ENCODE measurements around the gene TAF1A.
"Not testable (repeated sequence)": the region's sequence is repeated elsewhere in the genome, so short reads cannot be mapped to it uniquely, and the experiment has no call there.

TAF1A gene

GRCh38 chr1:222589462-222590302, at the start of gene TAF1A:
Gene TAF1A, minus strand, starts transcription at chr1:222589933.
- peak; percentile 92 for DNase-seq (ENCODE audit: low spot score)

GRCh38 chr1:222634180-222635013, 44.7 kb upstream of the TAF1A start:
- DNase-seq (ENCODE audit: low spot score): peak; percentile 95

GRCh38 chr1:222632749-222633148, 43.0 kb upstream of the TAF1A start:
- DNase-seq (ENCODE audit: low spot score): no peak

GRCh38 chr1:222631611-222632208, 42.0 kb upstream of the TAF1A start:
- no peak for DNase-seq (ENCODE audit: low spot score)

- DNase-seq (ENCODE audit: low spot score): no peak
Measured at GRCh38 chr1:222629921-222630535, 40.3 kb upstream of the TAF1A start.

- DNase-seq (ENCODE audit: low spot score): no peak
Measured at GRCh38 chr1:222627232-222627631, 37.5 kb upstream of the TAF1A start.

- DNase-seq (ENCODE audit: low spot score): no peak
Measured at GRCh38 chr1:222624214-222624613, 34.5 kb upstream of the TAF1A start.

GRCh38 chr1:222623458-222623857, 33.7 kb upstream of the TAF1A start:
- DNase-seq (ENCODE audit: low spot score): no peak

- no peak for DNase-seq (ENCODE audit: low spot score)
Measured at GRCh38 chr1:222622765-222623164, 33.0 kb upstream of the TAF1A start.

- DNase-seq (ENCODE audit: low spot score): no peak
Measured at GRCh38 chr1:222620566-222620965, 30.8 kb upstream of the TAF1A start.

GRCh38 chr1:222618880-222619596, 29.3 kb upstream of the TAF1A start:
- no peak for DNase-seq (ENCODE audit: low spot score)

- DNase-seq (ENCODE audit: low spot score): peak; percentile 65
Measured at GRCh38 chr1:222618001-222618879, 28.5 kb upstream of the TAF1A start, which contains the start of gene MIA3. Gene MIA3, plus strand, starts transcription at chr1:222618097. Its CDS starts 14 bp downstream, at chr1:222618111.

- DNase-seq (ENCODE audit: low spot score): peak; percentile 95
Measured at GRCh38 chr1:222617367-222617951, 27.7 kb upstream of the TAF1A start.

- no peak for DNase-seq (ENCODE audit: low spot score)
Measured at GRCh38 chr1:222616525-222616924, 26.8 kb upstream of the TAF1A start.

GRCh38 chr1:222613627-222614026, 23.9 kb upstream of the TAF1A start:
- DNase-seq (ENCODE audit: low spot score): no peak

- no peak for DNase-seq (ENCODE audit: low spot score)
Measured at GRCh38 chr1:222610728-222611127, 21.0 kb upstream of the TAF1A start.

GRCh38 chr1:222609111-222609510, 19.4 kb upstream of the TAF1A start:
- not testable (repeated sequence) for DNase-seq (ENCODE audit: low spot score)

- DNase-seq (ENCODE audit: low spot score): no peak
Measured at GRCh38 chr1:222606757-222607156, 17.0 kb upstream of the TAF1A start.

- DNase-seq (ENCODE audit: low spot score): no peak
Measured at GRCh38 chr1:222601257-222601656, 11.5 kb upstream of the TAF1A start.

- DNase-seq (ENCODE audit: low spot score): no peak
Measured at GRCh38 chr1:222600281-222600680, 10.5 kb upstream of the TAF1A start.

Data from NAMALWA (cell line).